NCI-H526 (cell line): ENCODE results near the gene BECN2.
A peak's percentile ranks its signal among the peaks of the same experiment; 100 is the strongest.
"Not testable (repeated sequence)": the region's sequence is repeated elsewhere in the genome, so short reads cannot be mapped to it uniquely, and the experiment has no call there.

Experiments used
- DNase-seq, 2 experiments: peaks; one replicate each; lab custom pipeline; 2025; lab: John Stamatoyannopoulos, UW

The BECN2 gene

GRCh38 chr1:241979071-241979470 lies 21.5 kb downstream of the BECN2 start:
- DNase-seq: no peak

DNA sequence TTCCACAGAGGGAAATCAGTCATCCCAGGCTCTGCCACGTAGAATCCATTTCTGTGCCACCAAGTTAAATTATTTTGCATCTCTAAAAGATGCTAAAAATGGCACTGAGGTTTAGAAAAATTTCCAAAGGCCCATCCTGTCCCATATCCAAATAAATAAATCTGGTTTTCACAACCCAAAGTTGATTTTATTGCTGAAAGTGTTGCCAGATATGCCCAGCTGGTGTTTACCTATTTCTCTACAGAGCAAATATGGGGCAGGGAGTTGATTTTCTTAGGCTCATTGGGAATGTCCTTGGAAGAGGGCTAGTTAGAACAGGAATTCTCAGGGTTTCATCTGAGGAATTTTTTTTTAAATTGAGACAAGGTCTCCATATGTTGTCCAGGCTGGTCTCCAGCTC lies 22.4 kb downstream of the BECN2 start:
- no peak for DNase-seq

DNA sequence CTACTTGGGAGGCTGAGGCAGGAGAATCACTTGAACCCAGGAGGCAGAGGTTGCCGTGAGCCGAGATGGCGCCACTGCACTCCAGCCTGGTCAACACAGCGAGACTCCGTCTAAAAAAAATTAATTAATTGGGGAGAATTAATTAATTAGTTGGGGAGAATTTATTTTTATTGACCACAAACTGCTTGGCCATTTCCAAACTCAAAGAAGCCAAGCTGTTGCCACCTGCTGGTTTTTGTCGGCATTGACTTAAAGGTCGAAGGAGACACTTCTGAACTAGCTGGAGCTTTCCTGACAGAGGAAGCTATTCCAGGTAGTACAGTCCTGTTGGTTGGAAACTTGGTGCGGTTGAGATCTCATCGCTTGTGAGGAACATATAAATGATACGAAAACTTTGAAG lies 28.2 kb downstream of the BECN2 start:
- peak in 1 of 2 experiments; percentile 42 for DNase-seq

DNA sequence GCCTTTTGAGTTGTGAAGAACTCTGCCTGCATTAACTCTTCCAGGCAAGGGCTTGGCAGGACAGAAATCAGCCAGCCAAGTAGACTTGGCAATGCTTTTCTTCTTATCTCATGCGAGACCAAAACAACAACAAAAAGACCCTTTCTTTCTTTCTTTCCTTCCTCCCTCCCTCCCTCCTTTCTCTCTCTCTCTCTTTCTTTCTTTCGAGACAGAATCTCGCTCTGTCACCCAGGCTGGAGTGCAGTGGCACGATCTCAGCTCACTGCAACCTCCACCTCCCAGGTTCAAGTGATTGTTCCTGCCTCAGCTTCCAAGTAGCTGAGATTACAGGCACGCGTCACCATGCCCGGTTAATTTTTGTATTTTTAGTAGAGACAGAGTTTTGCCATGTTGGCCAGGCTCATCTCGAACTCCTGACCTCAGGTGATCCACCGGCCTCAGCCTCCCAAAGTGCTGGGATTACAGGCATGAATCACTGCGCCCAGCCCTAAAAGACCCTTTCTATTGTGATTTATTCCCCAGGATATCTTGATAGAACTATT lies 30.9 kb downstream of the BECN2 start:
- not testable (repeated sequence) for DNase-seq

- DNase-seq: no peak
These were observed 32.5 kb downstream of the BECN2 start for GRCh38 chr1:241990040-241990439.

GRCh38 chr1:241992734-241993133 lies 35.2 kb downstream of the BECN2 start:
- DNase-seq: no peak

DNA sequence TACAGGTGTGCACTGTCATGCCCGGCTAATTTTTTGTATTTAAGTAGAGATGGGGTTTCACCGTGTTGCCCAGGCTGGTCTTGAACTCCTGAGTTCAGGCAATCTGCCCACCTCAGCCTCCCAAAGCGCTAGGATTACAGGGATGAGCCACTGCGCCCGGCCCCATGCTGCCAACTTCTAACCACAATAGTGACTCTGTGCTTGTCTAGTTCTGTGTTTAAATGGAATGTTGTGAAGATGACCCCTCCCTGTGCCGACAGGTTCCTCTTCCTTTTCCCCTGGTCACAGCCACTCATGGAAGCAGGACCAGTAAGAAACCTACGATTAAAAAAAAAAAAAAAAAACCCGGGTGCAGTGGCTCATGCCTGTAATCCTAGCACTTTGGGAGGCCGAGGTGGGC lies 36.6 kb downstream of the BECN2 start:
- DNase-seq: no peak

- DNase-seq: no peak
These were observed 39.9 kb downstream of the BECN2 start for GRCh38 chr1:241997401-241997998.

- DNase-seq: peak in 1 of 2 experiments; percentile 52
These were observed 40.9 kb downstream of the BECN2 start for GRCh38 chr1:241998412-241998921.

GRCh38 chr1:241999026-241999425 lies 41.5 kb downstream of the BECN2 start, which contains the start of gene MAP1LC3C:
TSS of gene MAP1LC3C (minus strand) at chr1:241999098. CDS start at chr1:241999008, 90 bp downstream.
- DNase-seq: no peak

GRCh38 chr1:242000434-242000833 lies 42.9 kb downstream of the BECN2 start:
- no peak for DNase-seq

DNA sequence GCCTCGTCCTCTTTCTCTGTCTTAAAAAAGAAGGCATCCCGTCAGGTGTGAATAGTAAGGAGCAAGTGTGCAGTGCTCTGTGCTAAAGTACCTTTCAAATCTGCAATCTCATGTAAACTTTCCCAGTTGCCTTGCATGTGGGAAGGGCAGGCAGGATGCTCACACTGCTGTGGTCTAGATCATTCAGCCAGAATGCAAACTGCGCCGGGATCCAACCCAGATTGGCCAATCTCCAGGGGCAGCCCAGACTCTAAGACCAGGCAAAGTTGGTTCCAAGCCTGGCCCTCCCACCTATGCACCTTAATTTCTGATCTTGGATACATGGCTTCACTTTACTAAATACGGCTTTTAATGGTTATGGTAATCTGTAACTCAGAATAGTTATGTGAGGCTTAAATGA lies 44.5 kb downstream of the BECN2 start:
- DNase-seq: no peak

- DNase-seq: no peak
These were observed 44.9 kb downstream of the BECN2 start for GRCh38 chr1:242002510-242002909.

DNA sequence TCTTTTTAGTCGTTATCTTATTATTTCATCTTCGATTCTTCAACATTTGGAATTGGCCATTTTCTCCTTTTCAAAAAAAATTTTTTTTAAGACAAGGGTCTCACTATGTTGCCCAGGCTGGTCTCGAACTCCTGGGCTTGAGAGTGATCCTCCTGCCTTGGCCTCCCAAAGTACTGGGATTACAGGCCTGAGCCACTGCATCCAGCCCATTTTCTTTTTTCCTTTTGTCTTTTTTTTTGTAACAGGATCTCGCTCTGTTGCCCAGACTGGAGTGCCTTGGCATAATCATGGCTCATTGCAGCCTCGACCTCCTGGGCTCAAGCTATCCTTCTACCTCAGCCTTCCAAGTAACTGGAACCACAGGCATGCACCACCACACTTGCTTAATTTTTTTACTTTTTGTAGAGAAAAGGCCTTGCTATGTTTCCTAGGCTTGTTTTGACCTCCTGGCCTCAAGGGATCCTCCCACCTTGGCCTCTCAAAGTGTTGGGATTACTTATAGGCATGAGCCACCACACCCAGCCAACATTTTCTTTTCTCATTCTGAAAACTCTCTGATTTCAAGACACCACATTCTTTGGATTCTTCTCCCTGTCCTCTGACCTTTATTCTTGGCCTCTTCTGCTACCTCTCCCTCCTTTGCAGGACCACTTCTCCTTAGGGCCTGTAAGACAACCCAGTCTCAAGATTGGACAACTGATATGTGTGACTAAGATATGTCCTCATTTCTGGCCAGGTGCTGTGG lies 47.4 kb downstream of the BECN2 start:
- no peak for DNase-seq

GRCh38 chr1:242005866-242006535 lies 48.4 kb downstream of the BECN2 start:
- no peak for DNase-seq

DNA sequence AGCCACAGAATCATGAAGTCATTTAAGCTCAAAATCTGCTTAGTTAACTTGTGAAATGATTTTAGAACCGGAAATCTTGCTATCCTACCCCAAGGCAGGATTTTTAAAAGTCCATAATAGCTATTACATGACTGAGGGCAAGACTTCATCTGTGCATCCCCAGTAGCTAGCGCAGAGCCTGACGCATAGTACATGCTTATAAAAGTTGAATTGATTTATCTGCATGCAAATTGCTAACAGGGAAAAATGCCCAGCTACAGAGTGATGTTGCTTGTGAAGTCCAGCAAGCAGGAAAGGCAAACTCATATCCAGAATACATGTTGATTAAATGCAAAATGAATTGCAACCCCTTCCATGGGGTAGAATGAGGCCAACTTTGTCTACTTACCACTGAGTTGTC lies 49.4 kb downstream of the BECN2 start:
- DNase-seq: peak in 1 of 2 experiments; percentile 2
